HepG2 (cell line): Measurements from ENCODE around the gene CDC42EP5. TPM values are rescaled to one million over a fixed set of nuclear protein-coding genes. Genes with fewer than 3 reads are reported as not detected.

Experiments
- ARNTL ChIP-seq: sonication (generic); formaldehyde crosslinking; IDR thresholded peaks from 2 replicates; pipeline ENCODE4 v1.4.0; 2020; ENCODE audit warnings: mild to moderate bottlenecking, missing genetic modification reagents
- CBX2 ChIP-seq, 2 experiments: fragments of 200-600 bp in 1 of 2; sonication (generic); formaldehyde crosslinking in 1 of 2; IDR thresholded peaks; 2 replicates each; pipeline versions ENCODE4 v1.7.0 to v1.8.1; 2018 to 2022; ENCODE audit warnings: low read depth in 2 of 2, low read length in 1 of 2, mild to moderate bottlenecking in 1 of 2, missing genetic modification reagents in 1 of 2
- HNRNPH1 ChIP-seq: fragments of 200-400 bp; formaldehyde crosslinking; optimal IDR thresholded peaks from 2 replicates; pipeline ENCODE3; 2017; ENCODE audit warnings: mild to moderate bottlenecking, low read depth, low read length
- IRF2 ChIP-seq: IDR thresholded peaks from 2 replicates; pipeline ENCODE4 v1.6.1; 2018; ENCODE audit warnings: missing genetic modification reagents, missing compliant biosample characterization
- NCOA2 ChIP-seq: sonication (generic); formaldehyde crosslinking; IDR thresholded peaks from 2 replicates; pipeline ENCODE4 v1.8.0; 2022; ENCODE audit warnings: inconsistent platforms
- NFIB ChIP-seq: sonication (generic); formaldehyde crosslinking; IDR thresholded peaks from 2 replicates; pipeline ENCODE4 v1.9.0; 2021; ENCODE audit warnings: missing genetic modification reagents, mild to moderate bottlenecking, borderline replicate concordance
- RBM39 ChIP-seq: fragments of 200-400 bp; formaldehyde crosslinking; IDR thresholded peaks from one replicate; pipeline ENCODE4 v1.6.1; 2018; ENCODE audit warnings: antibody characterized with exemption, mild to moderate bottlenecking, low read depth, low read length; ENCODE audit not compliant: poor library complexity, severe bottlenecking
- TCF12 ChIP-seq, 2 experiments: fragments of 450-650 bp in 1 of 2; sonication (generic) in 1 of 2; formaldehyde crosslinking in 1 of 2; IDR thresholded peaks; 2 replicates each; pipeline versions ENCODE4 v1.6.1 to v1.8.0; 2017 to 2022; ENCODE audit warnings: antibody characterized with exemption in 1 of 2, mild to moderate bottlenecking in 1 of 2, missing genetic modification reagents in 1 of 2, moderate library complexity in 1 of 2
- TEAD2 ChIP-seq: sonication (generic); formaldehyde crosslinking; IDR thresholded peaks from 2 replicates; pipeline ENCODE4 v1.9.0; 2021; ENCODE audit warnings: missing genetic modification reagents
- XRCC5 ChIP-seq: fragments of 200-400 bp; formaldehyde crosslinking; optimal IDR thresholded peaks from 2 replicates; pipeline ENCODE3; 2017; ENCODE audit warnings: mild to moderate bottlenecking, low read length
- ZMAT3 ChIP-seq: sonication (generic); formaldehyde crosslinking; conservative IDR thresholded peaks from 2 replicates; pipeline ENCODE4 v1.7.0; 2021; ENCODE audit warnings: missing genetic modification reagents
- ZNF180 ChIP-seq: sonication (generic); formaldehyde crosslinking; IDR thresholded peaks from 2 replicates; pipeline ENCODE4 v1.4.0; 2020; ENCODE audit warnings: low read depth, missing genetic modification reagents, borderline replicate concordance
- ZNF296 ChIP-seq: sonication (generic); formaldehyde crosslinking; conservative IDR thresholded peaks from 2 replicates; pipeline ENCODE4 v1.5.0; 2020; ENCODE audit warnings: mild to moderate bottlenecking, missing genetic modification reagents
- polyA plus RNA-seq, 8 experiments: library from polyadenylated mRNA; depleted of rRNA in 3 of 8; stranded (reverse) in 7 of 8; unstranded in 1 of 8; fragments of >200 nt; fragmentation: Illumina TruSeq in 4 of 8; extraction: Trizol in 4 of 8; gene quantifications; 2 replicates each; pipeline versions ENCODE4 v1.2.1 to v1.2.3, GENCODE V29; 2011 to 2016; ENCODE audit warnings: low read depth in 4 of 8, missing spikeins in 1 of 8, mixed read lengths in 1 of 8; ENCODE audit not compliant: insufficient read depth in 1 of 8
- total RNA-seq, 5 experiments: library from RNA; depleted of rRNA; stranded (reverse); fragments of >200 nt; fragmentation: Illumina TruSeq; extraction: Trizol; gene quantifications; 2 replicates each; pipeline ENCODE4 v1.2.3, GENCODE V29; 2016; ENCODE audit warnings: low read depth in 1 of 5
- TF ChIP-seq, protein P1 (sequence below): IDR thresholded peaks from 2 replicates; pipeline ENCODE4 v1.6.1; 2016; ENCODE audit warnings: missing genetic modification reagents, missing compliant biosample characterization
- TF ChIP-seq, protein P2 (sequence below): sonication (generic); formaldehyde crosslinking; IDR thresholded peaks from 2 replicates; pipeline ENCODE4 v1.5.1; 2020; ENCODE audit warnings: mild to moderate bottlenecking, missing genetic modification reagents, borderline replicate concordance
- TF ChIP-seq, protein P3 (sequence below): sonication (generic); formaldehyde crosslinking; IDR thresholded peaks from 2 replicates; pipeline ENCODE4 v1.5.1; 2020; ENCODE audit warnings: mild to moderate bottlenecking, moderate library complexity, missing genetic modification reagents
- TF ChIP-seq, protein P4 (sequence below): sonication (generic); formaldehyde crosslinking; IDR thresholded peaks from 2 replicates; pipeline ENCODE4 v1.4.0; 2020; ENCODE audit warnings: missing genetic modification reagents

Gene CDC42EP5
- total and polyA plus RNA-seq, 2 of the 13 experiments (the other 11 are each of a cell fraction or from before 2014, with no cell fraction given) = 0.41 to 1.6 TPM

DNA sequence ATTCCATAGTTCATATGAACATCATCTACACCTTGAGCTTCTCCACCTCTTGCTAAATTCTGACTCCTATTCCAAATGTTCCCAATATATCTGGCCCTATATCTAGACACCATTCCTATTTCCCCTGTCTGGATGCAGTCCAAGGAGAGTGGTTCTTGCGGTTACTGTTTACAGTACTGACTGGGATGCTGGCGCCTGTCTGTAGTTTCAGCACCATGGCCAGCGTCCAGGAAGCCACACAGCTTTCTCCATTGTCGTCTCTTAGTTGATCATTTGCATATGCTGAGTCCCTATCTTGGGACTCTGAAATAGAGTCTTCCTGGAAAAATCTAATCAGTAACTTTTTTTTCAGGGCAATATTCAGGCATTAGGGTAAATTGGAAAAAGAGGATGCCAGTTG lies 44.4 kb upstream of the CDC42EP5 start (continued):
- TF ChIP-seq TCF12 (IDR thresholded peaks at IDR 0.05) = no peak
- TF ChIP-seq TCF12 (CRISPR knock-in tag; IDR thresholded peaks at IDR 0.05) = no peak
- TF ChIP-seq, protein P1, sequence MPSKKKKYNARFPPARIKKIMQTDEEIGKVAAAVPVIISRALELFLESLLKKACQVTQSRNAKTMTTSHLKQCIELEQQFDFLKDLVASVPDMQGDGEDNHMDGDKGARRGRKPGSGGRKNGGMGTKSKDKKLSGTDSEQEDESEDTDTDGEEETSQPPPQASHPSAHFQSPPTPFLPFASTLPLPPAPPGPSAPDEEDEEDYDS = 0 out of 2 replicates have a peak, but pooled peaks have one; percentile 20
- no peak for TF ChIP-seq IRF2
- no peak for TF ChIP-seq XRCC5
- TF ChIP-seq ZNF296 (CRISPR knock-in tag) = no peak
- no peak for TF ChIP-seq CBX2 (IDR thresholded peaks at IDR 0.05; ENCODE audit: low read depth, low read length)
- no peak for TF ChIP-seq CBX2 (CRISPR knock-in tag; IDR thresholded peaks at IDR 0.05; ENCODE audit: low read depth)
- TF ChIP-seq TEAD2 (CRISPR knock-in tag) = no peak
- TF ChIP-seq NCOA2 (CRISPR knock-in tag) = peak; percentile 35; the same call in 1 of the 2 replicates
- TF ChIP-seq, protein P2, sequence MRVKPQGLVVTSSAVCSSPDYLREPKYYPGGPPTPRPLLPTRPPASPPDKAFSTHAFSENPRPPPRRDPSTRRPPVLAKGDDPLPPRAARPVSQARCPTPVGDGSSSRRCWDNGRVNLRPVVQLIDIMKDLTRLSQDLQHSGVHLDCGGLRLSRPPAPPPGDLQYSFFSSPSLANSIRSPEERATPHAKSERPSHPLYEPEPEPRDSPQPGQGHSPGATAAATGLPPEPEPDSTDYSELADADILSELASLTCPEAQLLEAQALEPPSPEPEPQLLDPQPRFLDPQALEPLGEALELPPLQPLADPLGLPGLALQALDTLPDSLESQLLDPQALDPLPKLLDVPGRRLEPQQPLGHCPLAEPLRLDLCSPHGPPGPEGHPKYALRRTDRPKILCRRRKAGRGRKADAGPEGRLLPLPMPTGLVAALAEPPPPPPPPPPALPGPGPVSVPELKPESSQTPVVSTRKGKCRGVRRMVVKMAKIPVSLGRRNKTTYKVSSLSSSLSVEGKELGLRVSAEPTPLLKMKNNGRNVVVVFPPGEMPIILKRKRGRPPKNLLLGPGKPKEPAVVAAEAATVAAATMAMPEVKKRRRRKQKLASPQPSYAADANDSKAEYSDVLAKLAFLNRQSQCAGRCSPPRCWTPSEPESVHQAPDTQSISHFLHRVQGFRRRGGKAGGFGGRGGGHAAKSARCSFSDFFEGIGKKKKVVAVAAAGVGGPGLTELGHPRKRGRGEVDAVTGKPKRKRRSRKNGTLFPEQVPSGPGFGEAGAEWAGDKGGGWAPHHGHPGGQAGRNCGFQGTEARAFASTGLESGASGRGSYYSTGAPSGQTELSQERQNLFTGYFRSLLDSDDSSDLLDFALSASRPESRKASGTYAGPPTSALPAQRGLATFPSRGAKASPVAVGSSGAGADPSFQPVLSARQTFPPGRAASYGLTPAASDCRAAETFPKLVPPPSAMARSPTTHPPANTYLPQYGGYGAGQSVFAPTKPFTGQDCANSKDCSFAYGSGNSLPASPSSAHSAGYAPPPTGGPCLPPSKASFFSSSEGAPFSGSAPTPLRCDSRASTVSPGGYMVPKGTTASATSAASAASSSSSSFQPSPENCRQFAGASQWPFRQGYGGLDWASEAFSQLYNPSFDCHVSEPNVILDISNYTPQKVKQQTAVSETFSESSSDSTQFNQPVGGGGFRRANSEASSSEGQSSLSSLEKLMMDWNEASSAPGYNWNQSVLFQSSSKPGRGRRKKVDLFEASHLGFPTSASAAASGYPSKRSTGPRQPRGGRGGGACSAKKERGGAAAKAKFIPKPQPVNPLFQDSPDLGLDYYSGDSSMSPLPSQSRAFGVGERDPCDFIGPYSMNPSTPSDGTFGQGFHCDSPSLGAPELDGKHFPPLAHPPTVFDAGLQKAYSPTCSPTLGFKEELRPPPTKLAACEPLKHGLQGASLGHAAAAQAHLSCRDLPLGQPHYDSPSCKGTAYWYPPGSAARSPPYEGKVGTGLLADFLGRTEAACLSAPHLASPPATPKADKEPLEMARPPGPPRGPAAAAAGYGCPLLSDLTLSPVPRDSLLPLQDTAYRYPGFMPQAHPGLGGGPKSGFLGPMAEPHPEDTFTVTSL (CRISPR knock-in tag) = no peak
- TF ChIP-seq, protein P3, sequence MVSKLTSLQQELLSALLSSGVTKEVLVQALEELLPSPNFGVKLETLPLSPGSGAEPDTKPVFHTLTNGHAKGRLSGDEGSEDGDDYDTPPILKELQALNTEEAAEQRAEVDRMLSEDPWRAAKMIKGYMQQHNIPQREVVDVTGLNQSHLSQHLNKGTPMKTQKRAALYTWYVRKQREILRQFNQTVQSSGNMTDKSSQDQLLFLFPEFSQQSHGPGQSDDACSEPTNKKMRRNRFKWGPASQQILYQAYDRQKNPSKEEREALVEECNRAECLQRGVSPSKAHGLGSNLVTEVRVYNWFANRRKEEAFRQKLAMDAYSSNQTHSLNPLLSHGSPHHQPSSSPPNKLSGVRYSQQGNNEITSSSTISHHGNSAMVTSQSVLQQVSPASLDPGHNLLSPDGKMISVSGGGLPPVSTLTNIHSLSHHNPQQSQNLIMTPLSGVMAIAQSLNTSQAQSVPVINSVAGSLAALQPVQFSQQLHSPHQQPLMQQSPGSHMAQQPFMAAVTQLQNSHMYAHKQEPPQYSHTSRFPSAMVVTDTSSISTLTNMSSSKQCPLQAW = no peak
- 0 out of 2 replicates have a peak, but pooled peaks have one; percentile 32 for TF ChIP-seq ZMAT3 (CRISPR knock-in tag)
- TF ChIP-seq, protein P4, sequence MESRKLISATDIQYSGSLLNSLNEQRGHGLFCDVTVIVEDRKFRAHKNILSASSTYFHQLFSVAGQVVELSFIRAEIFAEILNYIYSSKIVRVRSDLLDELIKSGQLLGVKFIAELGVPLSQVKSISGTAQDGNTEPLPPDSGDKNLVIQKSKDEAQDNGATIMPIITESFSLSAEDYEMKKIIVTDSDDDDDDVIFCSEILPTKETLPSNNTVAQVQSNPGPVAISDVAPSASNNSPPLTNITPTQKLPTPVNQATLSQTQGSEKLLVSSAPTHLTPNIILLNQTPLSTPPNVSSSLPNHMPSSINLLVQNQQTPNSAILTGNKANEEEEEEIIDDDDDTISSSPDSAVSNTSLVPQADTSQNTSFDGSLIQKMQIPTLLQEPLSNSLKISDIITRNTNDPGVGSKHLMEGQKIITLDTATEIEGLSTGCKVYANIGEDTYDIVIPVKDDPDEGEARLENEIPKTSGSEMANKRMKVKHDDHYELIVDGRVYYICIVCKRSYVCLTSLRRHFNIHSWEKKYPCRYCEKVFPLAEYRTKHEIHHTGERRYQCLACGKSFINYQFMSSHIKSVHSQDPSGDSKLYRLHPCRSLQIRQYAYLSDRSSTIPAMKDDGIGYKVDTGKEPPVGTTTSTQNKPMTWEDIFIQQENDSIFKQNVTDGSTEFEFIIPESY (CRISPR knock-in tag) = no peak
- TF ChIP-seq HNRNPH1 = no peak
- no peak for TF ChIP-seq RBM39
- TF ChIP-seq ARNTL (CRISPR knock-in tag) = no peak
- no peak for TF ChIP-seq ZNF180 (CRISPR knock-in tag)
- no peak for TF ChIP-seq NFIB (CRISPR knock-in tag)
